Measurements from ENCODE around the gene ST8SIA2.

The ST8SIA2 gene

DNA sequence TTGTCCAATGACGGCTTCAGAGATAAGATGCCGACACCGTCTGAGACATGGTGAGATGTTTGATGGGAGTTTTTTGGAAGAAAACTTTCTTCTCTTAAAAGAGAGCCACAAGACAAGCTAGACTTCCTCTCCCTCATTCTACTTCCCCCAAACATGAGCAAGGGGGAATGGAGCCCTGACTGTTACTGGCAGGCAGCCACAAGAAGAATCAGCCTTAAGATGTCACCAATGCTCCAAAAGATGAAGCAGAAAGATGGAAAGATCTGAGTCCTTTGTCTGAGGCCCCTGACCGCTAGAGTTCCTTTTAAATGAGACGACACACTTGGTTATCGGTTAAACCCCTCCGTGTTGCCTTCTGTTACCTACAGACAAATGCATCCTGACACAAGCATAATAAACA is 108.7 kb downstream of the ST8SIA2 start:
- no peak for DNase-seq

DNA sequence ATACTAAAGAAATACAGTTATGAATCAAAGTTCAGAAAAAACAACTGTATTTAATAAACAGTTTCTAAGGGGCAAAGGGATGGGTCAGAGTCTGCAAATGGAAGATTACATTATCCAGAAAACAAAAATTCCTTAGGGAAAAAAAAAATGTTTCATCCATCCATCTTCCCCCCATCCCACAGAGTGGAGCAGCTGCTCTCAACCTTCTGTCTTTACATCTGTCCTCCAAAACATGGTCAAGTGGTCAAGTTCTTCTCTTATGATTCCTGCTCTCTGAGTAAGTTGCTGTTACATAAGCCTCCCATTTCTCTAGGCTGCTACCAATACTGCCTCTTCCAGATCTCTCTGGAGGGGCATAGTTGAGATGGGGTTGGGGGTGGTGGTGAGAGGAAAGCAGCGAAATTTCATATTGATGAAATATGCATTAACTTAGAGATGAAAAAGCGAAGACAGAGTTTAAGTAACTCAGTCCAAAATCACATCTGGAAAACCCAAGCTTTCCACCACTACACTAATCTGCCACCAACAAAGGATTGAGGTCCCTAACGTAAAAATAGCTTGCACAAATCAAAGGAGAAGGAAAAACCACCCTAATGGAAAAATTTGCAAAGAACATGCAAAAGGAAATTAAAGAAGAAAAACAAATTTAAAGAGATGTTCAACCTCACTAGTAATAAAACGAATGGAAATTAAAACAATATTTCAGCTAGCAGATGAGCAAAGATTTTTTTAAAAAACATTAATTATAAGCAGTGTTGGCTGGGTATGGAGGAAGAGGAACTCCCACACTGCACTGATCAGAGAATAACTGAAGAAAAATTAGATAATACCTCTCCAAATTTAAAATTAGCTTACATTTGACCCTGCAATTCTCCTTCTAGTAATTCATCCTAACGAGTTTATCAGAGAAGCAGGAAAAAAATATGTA is 109.5 kb downstream of the ST8SIA2 start:
- DNase-seq = no peak

GRCh38 chr15:92503889-92504288 is 110.2 kb downstream of the ST8SIA2 start:
- DNase-seq = no peak

DNA sequence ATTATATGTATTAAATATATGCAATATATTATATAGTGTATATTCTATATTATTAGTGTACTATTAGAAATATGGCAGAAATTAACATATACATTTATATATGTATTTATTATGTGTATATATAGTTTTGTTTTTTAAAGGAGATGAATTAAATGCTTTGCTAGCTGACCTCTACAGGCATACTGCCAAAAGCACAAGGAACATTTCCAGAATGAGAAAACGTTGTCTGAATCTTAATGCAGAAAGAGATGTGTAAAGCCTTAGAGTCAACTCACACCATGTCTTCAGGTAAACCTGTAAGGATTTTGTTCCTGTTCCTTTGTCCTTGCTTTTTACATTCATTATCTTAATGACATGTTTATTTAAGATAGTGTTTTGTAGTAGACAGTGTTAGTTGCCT is 111.9 kb downstream of the ST8SIA2 start:
- DNase-seq = no peak

- no peak for DNase-seq
These were observed 112.8 kb downstream of the ST8SIA2 start for GRCh38 chr15:92506506-92506905.

DNA sequence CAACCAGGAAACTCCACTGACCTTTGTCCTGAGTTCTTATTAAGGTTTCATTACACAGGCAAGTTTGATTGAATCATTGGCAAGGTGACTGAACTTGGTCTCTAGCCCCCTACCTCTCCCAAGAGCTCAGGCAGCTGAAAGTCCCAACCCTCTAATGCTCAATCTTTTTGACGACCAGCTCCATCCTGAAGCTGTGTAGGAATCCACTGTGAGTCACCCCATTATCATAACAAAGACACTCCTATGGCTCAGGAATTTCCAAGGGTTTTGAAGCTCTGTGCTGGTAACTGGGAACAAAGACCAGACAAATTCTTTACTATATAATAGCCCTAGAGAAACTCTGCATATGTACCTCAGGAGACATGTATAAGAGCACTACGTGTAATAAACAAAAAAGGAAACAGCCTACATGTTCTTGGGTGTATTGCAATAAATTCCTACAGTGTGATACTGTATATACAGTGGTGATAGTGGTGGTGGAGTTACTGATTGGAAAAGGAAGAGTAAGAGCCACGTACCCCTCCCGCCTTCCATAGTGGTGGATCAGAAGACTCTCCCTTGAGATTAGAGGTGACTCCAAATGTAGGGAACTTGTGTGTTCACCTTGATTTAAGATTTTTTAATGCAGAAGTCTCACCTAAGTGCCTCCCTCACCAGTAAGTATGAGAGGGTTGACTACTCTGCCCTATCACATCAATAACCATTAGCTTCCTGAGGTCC is 116.6 kb downstream of the ST8SIA2 start:
- DNase-seq = no peak
